ENCODE measurements around the gene RAD51B.

RAD51B gene

GRCh38 chr14:68104518-68104917 is 284.9 kb downstream of the RAD51B start (continued):
- peak; percentile 63 for TF ChIP-seq ZNF692 (tag by site-specific recombination; IDR thresholded peaks at IDR 0.05)
- no peak for TF ChIP-seq ZBTB48 (tag by site-specific recombination; IDR thresholded peaks at IDR 0.05)
- TF ChIP-seq ZNF350 (tag by site-specific recombination; IDR thresholded peaks at IDR 0.05): no peak
- TF ChIP-seq REST (tag by site-specific recombination; IDR thresholded peaks at IDR 0.05): no peak
- TF ChIP-seq ZBTB17 (tag by site-specific recombination; IDR thresholded peaks at IDR 0.05): peak; percentile 85
- TF ChIP-seq ZNF658 (tag by site-specific recombination; IDR thresholded peaks at IDR 0.05): no peak

- CTCF ChIA-PET: interaction anchor here (0.6 to 0.7 kb wide), 2 partner anchors 64 to 107 kb away, joined by 3 to 4 read pairs; no protein-coding TSS in a partner anchor
Observed at GRCh38 chr14:68105816-68106215, 286.2 kb downstream of the RAD51B start.

GRCh38 chr14:68106456-68106855 is 286.9 kb downstream of the RAD51B start:
- Histone ChIP-seq H3K27ac (ENCODE audit: extremely low read depth, low read depth, low read length) (no peak overlapping the region), H3K4me3 (ENCODE audit: low read depth, low read length) (no peak overlapping the region), H3K36me3 (ENCODE audit: control insufficient read depth in 2 of 2, insufficient read depth in 1 of 2, low read length in 2 of 2) (no peaks in the 10 kb centered on the region), H3K4me1 (ENCODE audit: control insufficient read depth, insufficient read depth, low read length) (peaks cover 39% of the 10 kb centered on the region), H3K9me3 (ENCODE audit: control insufficient read depth, insufficient read depth, low read depth, low read length) (no peaks in the 10 kb centered on the region; the same call in 1 of the 2 replicates)
- ChIA-PET POLR2A (no interaction called here), CTCF (interaction anchor here (0.6 to 0.8 kb wide), 3 partner anchors 65 to 711 kb away, joined by 3 to 4 read pairs (median 3); no protein-coding TSS in a partner anchor)
- TF ChIP-seq ZNF664 (tag by site-specific recombination; IDR thresholded peaks at IDR 0.05): peak; percentile 39; the same call in 1 of the 2 replicates
- TF ChIP-seq PRDM6 (tag by site-specific recombination; IDR thresholded peaks at IDR 0.05): peak; percentile 31; the same call in 1 of the 2 replicates
- no peak for TF ChIP-seq ZNF529 (tag by site-specific recombination; IDR thresholded peaks at IDR 0.05; ENCODE audit: insufficient replicate concordance)
- TF ChIP-seq ZNF513 (tag by site-specific recombination; IDR thresholded peaks at IDR 0.05): peak; percentile 28; the same call in 1 of the 2 replicates
- no peak for TF ChIP-seq ZNF654 (tag by site-specific recombination; IDR thresholded peaks at IDR 0.05; ENCODE audit: low read depth)
- TF ChIP-seq ZNF292 (tag by site-specific recombination; IDR thresholded peaks at IDR 0.05; ENCODE audit: borderline replicate concordance, low read depth): no peak
- TF ChIP-seq CTCF (tag by site-specific recombination; IDR thresholded peaks at IDR 0.05): no peak
- no peak for TF ChIP-seq ZBTB48 (tag by site-specific recombination; IDR thresholded peaks at IDR 0.05)
- no peak for TF ChIP-seq ZNF658 (tag by site-specific recombination; IDR thresholded peaks at IDR 0.05)
- TF ChIP-seq ATF2 (tag by site-specific recombination; IDR thresholded peaks at IDR 0.05; ENCODE audit: low read depth): no peak

More at GRCh38 chr14:68105816-68106215, 286.2 kb downstream of the RAD51B start:
- no peaks in the 10 kb centered on the region; the same call in 1 of the 2 replicates for H3K9me3 ChIP-seq (ENCODE audit: control insufficient read depth, insufficient read depth, low read depth, low read length)
- H3K4me1 ChIP-seq (ENCODE audit: control insufficient read depth, insufficient read depth, low read length): peaks cover 32% of the 10 kb centered on the region
- no peak overlapping the region for H3K4me3 ChIP-seq (ENCODE audit: low read depth, low read length)
- no peak for TF ChIP-seq ZNF768 (tag by site-specific recombination; IDR thresholded peaks at IDR 0.05)
- TF ChIP-seq ZNF221 (tag by site-specific recombination; IDR thresholded peaks at IDR 0.05; ENCODE audit: borderline replicate concordance): no peak
- POLR2A ChIA-PET: no interaction called here
- no peaks in the 10 kb centered on the region for H3K36me3 ChIP-seq (ENCODE audit: control insufficient read depth in 2 of 2, insufficient read depth in 1 of 2, low read length in 2 of 2)
- no peak overlapping the region for H3K27ac ChIP-seq (ENCODE audit: extremely low read depth, low read depth, low read length)

Measured in HEK293 (cell line).